MM.1S (cell line): Measurements from ENCODE around the gene SHROOM3.

ENCODE experiments used
- EZH2 ChIP-seq: fragments of 300-600 bp; sonication (generic); optimal IDR thresholded peaks from 2 replicates; pipeline ENCODE3; 2017; ENCODE audit warnings: low read depth, mild to moderate bottlenecking, antibody characterized with exemption, low read length, mixed read lengths
- TF ChIP-seq, protein P1 (sequence below): fragments of 300-600 bp; sonication (generic); IDR thresholded peaks from 2 replicates; pipeline ENCODE4 v1.5.1; 2016; ENCODE audit warnings: antibody characterized with exemption, low read length, mixed read lengths

DNA sequence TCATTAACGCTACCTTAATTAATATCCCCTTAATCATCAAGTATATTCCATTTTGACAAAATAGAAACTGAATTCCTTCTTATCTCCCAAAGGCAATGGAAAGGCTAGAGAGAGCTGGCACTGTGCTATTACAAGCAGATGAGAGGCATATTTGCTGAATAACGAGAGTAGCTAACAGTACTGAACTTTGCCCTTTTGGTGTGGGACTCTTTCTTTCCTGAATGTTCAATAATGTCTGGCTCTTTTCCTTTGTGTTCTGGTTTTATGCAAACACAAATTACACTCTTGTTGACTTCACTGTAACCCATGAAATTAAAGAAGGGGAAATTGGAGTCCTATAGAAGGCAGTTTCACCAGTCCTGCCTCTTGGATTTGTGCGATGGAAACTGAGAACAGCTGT lies 63.5 kb downstream of the SHROOM3 start:
- TF ChIP-seq, protein P1, sequence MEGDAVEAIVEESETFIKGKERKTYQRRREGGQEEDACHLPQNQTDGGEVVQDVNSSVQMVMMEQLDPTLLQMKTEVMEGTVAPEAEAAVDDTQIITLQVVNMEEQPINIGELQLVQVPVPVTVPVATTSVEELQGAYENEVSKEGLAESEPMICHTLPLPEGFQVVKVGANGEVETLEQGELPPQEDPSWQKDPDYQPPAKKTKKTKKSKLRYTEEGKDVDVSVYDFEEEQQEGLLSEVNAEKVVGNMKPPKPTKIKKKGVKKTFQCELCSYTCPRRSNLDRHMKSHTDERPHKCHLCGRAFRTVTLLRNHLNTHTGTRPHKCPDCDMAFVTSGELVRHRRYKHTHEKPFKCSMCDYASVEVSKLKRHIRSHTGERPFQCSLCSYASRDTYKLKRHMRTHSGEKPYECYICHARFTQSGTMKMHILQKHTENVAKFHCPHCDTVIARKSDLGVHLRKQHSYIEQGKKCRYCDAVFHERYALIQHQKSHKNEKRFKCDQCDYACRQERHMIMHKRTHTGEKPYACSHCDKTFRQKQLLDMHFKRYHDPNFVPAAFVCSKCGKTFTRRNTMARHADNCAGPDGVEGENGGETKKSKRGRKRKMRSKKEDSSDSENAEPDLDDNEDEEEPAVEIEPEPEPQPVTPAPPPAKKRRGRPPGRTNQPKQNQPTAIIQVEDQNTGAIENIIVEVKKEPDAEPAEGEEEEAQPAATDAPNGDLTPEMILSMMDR = no peak
- no peak for TF ChIP-seq EZH2
